Activated B cell treated with CpG ODN at 0.5 μM for 24 hours (primary cell): Measurements from ENCODE around the gene CHD1. TPM values are rescaled to one million over a fixed set of nuclear protein-coding genes. Genes with fewer than 3 reads are reported as not detected.

Experiments
- ATAC-seq: fragments of 200-7000 bp; cut with Tn5 transposase; one replicate; pipeline ENCODE4 v1.10.0; 2021; ENCODE audit warnings: low read depth, mild to moderate bottlenecking, moderate library complexity
- CTCF ChIA-PET: fragments of 350-600 bp; sonication (Branson Sonifier 250); formaldehyde crosslinking; loops from one replicate; lab custom pipeline; 2021; ENCODE audit warnings: antibody characterized with exemption; lab: Charles Lee
- POLR2A ChIA-PET: fragments of 350-600 bp; sonication (Branson Sonifier 250); formaldehyde crosslinking; loops from one replicate; lab custom pipeline; 2021; ENCODE audit warnings: antibody characterized with exemption; lab: Charles Lee
- DNase-seq: peaks from one replicate; pipeline ENCODE4 v3.0.0; 2022
- H3K27ac Mint-ChIP-seq: one replicate; pipeline ENCODE4 v1.8.0; 2020; ENCODE audit warnings: mixed read lengths
- H3K27me3 Mint-ChIP-seq: one replicate; pipeline ENCODE4 v1.8.0; 2021; ENCODE audit warnings: mixed read lengths
- H3K36me3 Mint-ChIP-seq: one replicate; pipeline ENCODE4 v1.8.0; 2021; ENCODE audit warnings: low read depth, mixed read lengths
- H3K4me1 Mint-ChIP-seq: one replicate; pipeline ENCODE4 v1.8.0; 2021; ENCODE audit warnings: mixed read lengths
- H3K4me3 Mint-ChIP-seq: one replicate; pipeline ENCODE4 v1.8.0; 2020; ENCODE audit warnings: mild to moderate bottlenecking, mixed read lengths
- H3K9me3 Mint-ChIP-seq: one replicate; pipeline ENCODE4 v1.8.0; 2020; ENCODE audit warnings: mixed read lengths
- intact Hi-C: fragments of 100-400 bp; cut with micrococcal nuclease; formaldehyde crosslinking; loops from one replicate; pipeline ENCODE4 v1.15.1; 2024
- total RNA-seq: library from RNA; stranded (reverse); gene quantifications from 2 replicates; pipeline ENCODE4 v1.2.3, GENCODE V29; 2022
- TF ChIP-seq, protein P1 (sequence below): fragments of 200-600 bp; IDR thresholded peaks from one replicate; pipeline ENCODE4 v1.8.0; 2022; ENCODE audit warnings: antibody characterized with exemption, mild to moderate bottlenecking

CHD1 gene
- total RNA-seq, 1 donor from 2014 or later = 77.5 TPM

DNA sequence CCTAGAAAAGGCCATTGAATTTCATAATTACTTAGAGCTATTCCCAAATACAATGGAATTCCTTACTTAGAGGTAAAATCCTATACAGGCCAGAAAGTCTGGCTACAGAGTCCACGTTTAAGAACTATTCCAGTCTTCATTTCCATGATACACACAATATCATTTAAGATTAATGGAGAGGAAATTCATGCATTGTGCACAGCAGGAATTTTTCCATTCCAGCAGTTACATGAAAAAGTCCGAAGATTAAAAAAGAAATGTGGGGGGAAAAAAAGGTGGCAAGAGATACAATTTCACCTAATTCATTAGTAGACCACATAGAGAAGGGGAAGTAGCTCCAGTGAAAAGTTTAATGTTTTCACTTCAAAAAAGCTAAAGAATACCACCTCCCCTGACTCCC lies 63.1 kb downstream of the CHD1 start:
- intact Hi-C loops = loop anchor here (2.0 kb wide), 1 partner anchor 13 kb away; no protein-coding TSS in a partner anchor
- Mint-ChIP-seq H3K27ac (no peak overlapping the region), H3K36me3 (peaks cover 76% of the 10 kb centered on the region), H3K4me1 (peaks cover 2% of the 10 kb centered on the region), H3K27me3 (no peaks in the 10 kb centered on the region), H3K9me3 (no peaks in the 10 kb centered on the region), H3K4me3 (no peak overlapping the region)
- ChIA-PET POLR2A (no interaction called here), CTCF (no interaction called here)
- ATAC-seq (no peak), DNase-seq (no peak)
- TF ChIP-seq, protein P1, sequence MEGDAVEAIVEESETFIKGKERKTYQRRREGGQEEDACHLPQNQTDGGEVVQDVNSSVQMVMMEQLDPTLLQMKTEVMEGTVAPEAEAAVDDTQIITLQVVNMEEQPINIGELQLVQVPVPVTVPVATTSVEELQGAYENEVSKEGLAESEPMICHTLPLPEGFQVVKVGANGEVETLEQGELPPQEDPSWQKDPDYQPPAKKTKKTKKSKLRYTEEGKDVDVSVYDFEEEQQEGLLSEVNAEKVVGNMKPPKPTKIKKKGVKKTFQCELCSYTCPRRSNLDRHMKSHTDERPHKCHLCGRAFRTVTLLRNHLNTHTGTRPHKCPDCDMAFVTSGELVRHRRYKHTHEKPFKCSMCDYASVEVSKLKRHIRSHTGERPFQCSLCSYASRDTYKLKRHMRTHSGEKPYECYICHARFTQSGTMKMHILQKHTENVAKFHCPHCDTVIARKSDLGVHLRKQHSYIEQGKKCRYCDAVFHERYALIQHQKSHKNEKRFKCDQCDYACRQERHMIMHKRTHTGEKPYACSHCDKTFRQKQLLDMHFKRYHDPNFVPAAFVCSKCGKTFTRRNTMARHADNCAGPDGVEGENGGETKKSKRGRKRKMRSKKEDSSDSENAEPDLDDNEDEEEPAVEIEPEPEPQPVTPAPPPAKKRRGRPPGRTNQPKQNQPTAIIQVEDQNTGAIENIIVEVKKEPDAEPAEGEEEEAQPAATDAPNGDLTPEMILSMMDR = no peak

DNA sequence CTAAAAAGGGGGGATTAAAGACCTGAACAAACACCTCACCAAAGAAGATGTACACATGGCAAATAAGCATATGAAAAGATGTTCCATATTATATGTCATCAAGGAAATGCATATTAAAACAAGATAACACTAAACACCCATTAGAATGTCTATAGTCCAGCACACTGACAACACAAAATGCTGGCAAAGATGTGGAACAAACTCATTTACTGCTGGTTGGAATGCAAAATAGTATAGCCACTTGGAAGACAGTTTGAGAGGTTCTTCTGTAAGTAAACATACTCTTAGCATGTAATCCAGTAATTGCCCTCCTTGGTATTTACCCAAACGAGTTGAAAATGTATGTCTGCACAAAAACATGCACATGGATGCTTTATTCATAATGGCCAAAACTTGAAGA lies 81.8 kb downstream of the CHD1 start:
- POLR2A ChIA-PET = no interaction called here
- intact Hi-C loops = no loop called here
- Mint-ChIP-seq H3K4me3 (no peak overlapping the region), H3K27me3 (no peaks in the 10 kb centered on the region), H3K27ac (no peak overlapping the region), H3K4me1 (no peaks in the 10 kb centered on the region), H3K36me3 (no peaks in the 10 kb centered on the region), H3K9me3 (peaks cover 2% of the 10 kb centered on the region)
- ATAC-seq = no peak
- CTCF ChIA-PET = no interaction called here
- DNase-seq = no peak
- TF ChIP-seq, protein P1 = no peak

DNA sequence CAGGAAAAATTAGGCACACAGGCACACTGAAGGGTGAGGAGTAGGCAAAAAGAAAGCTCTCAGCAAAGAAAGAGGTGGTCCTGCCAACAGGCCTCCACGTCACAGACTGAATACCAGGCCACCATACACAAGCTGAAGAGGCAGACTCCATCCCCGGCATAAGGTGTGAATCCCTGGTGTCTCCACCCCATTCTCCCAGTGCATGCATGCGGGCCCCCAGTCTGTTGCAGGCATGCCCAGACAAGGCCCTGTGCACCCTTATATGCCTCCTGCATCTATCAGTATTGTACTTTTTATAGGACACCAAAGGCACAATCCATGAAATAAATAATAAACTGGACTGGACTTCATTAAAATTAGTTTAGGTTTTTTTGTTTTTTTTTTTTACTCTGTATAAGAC lies 82.3 kb downstream of the CHD1 start:
- Mint-ChIP-seq H3K9me3 (peaks cover 2% of the 10 kb centered on the region), H3K27me3 (no peaks in the 10 kb centered on the region), H3K27ac (no peak overlapping the region), H3K4me3 (no peak overlapping the region), H3K4me1 (no peaks in the 10 kb centered on the region), H3K36me3 (no peaks in the 10 kb centered on the region)
- no peak for DNase-seq
- TF ChIP-seq, protein P1 = no peak
- ChIA-PET POLR2A (no interaction called here), CTCF (interaction anchor here (0.8 kb wide), 1 partner anchor 1615 kb away, joined by 3 read pairs; no protein-coding TSS in a partner anchor)
- intact Hi-C loops = no loop called here
- no peak for ATAC-seq

DNA sequence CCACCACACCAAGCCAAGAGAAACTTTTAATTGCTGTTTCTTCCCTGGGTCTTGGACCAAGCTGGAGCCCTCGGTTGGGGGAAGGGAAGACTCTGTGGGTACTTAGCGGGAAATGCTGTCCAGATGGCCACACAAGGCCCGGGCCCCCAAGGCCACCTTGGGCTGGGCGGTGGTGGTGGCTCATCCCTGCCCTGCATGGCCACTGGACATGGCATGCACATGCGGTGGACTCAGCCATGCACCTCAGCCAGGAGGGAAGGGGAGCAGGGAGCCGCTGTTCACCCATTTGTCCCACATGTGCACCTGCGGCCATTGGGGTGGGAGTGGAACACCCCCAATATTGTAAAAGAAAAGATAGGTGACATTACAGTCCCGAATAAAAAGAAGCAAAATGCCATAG lies 82.9 kb downstream of the CHD1 start:
- CTCF ChIA-PET = interaction anchor here (0.8 kb wide), 1 partner anchor 1615 kb away, joined by 3 read pairs; no protein-coding TSS in a partner anchor
- ATAC-seq (no peak), DNase-seq (no peak)
- TF ChIP-seq, protein P1 = no peak
- intact Hi-C loops = no loop called here
- peaks cover 2% of the 10 kb centered on the region for H3K9me3 Mint-ChIP-seq
- no peaks in the 10 kb centered on the region for H3K4me1 Mint-ChIP-seq
- no peaks in the 10 kb centered on the region for H3K36me3 Mint-ChIP-seq
- H3K4me3 Mint-ChIP-seq = no peak overlapping the region
- no peak overlapping the region for H3K27ac Mint-ChIP-seq
- POLR2A ChIA-PET = no interaction called here
- no peaks in the 10 kb centered on the region for H3K27me3 Mint-ChIP-seq

DNA sequence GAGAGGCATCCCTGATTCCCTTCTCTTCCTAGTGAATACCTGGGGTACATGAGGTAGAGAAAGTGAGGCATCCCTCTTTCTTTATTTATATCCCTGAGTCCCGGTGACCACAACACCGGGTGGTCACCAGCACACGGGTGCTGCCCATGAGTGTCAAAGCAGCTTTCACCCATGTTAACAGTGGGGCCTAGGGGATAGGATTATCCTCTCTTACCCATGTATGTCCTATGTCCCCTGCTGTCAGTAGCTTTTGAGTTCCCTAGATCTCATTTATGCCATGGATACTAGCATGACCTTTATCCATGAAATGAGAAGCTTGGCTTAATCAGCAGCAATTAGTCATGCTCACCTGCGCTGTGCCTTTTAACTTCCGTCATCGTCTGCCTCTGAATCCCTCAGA lies 83.9 kb downstream of the CHD1 start:
- ChIA-PET CTCF (no interaction called here), POLR2A (no interaction called here)
- Mint-ChIP-seq H3K27ac (no peak overlapping the region), H3K9me3 (peaks cover 2% of the 10 kb centered on the region), H3K4me3 (no peak overlapping the region), H3K4me1 (peaks cover under 1% of the 10 kb centered on the region), H3K27me3 (peaks cover 1% of the 10 kb centered on the region), H3K36me3 (no peaks in the 10 kb centered on the region)
- DNase-seq = no peak
- TF ChIP-seq, protein P1 = no peak
- ATAC-seq = no peak
- intact Hi-C loops = no loop called here
